ENCODE data around the gene DHX32. TPM values are rescaled to one million over a fixed set of nuclear protein-coding genes. Genes with fewer than 3 reads are reported as not detected.

Gene DHX32
- total RNA-seq, 4 donors from 2014 or later: 13.5 to 105 (median 30.9) TPM

- no peak for TF ChIP-seq CTCF (IDR thresholded peaks at IDR 0.05)
- H3K9me3 ChIP-seq: no peaks in the 10 kb centered on the region
- no peaks in the 10 kb centered on the region for H3K27me3 ChIP-seq
- no peak overlapping the region for H3K4me3 ChIP-seq
- no peaks in the 10 kb centered on the region for H3K4me1 ChIP-seq
- DNase-seq: no peak
- intact Hi-C loops (cut with DNase I; ENCODE audit: low total_unique reads): no loop called here
- no peak overlapping the region for H3K27ac ChIP-seq
- H3K36me3 ChIP-seq: no peaks in the 10 kb centered on the region
Observed at GRCh38 chr10:125788156-125789034, 92.7 kb downstream of the DHX32 start.

MicroRNA genes within 50 kb of the gene (microRNA counts, 767-probe panel; counts per million panel counts)
- 0 counts per million in 2 donors for microRNA hsa-miR-4484

Small RNA genes lying within 50 kb of the gene (microRNA-seq; reads per million reads assigned to microRNA genes)
- 1.5 reads per million for gene MIR4484 (ENCODE audit: borderline microRNAs expressed, borderline replicate concordance)

Small RNA genes lying within 50 kb of the gene (small RNA-seq; reads per million reads assigned to genes)
- not detected for gene MIR4484
- gene RF00017: not detected
- not detected for gene RNU2-42P

Other genes with a start within 250 kb of the DHX32 start
- gene TEX36, start 198.1 kb downstream of the DHX32 start, total RNA-seq: under 1 TPM in 1 of 4 donors, not detected in 3; 0.49 TPM
- gene EDRF1, start 161.6 kb downstream of the DHX32 start, total RNA-seq: 10 to 100 TPM; 26.2 to 79.2 (median 47.9) TPM
- gene MMP21, start 105.5 kb downstream of the DHX32 start, total RNA-seq: under 1 TPM in 2 of 4 donors, not detected in 2; 0.21 to 0.48 TPM
- gene UROS, start 58.0 kb downstream of the DHX32 start, total RNA-seq: 10 to 100 TPM; 27.9 to 36.2 (median 28.1) TPM
- gene BCCIP, start 57.7 kb downstream of the DHX32 start, total RNA-seq: 10 to 100 TPM; 10.8 to 59.0 (median 28.8) TPM
- 1 to 10 TPM in 3 of 4 donors, under 1 TPM in 1; 0.26 to 6.8 (median 4.6) TPM for gene FANK1, start 15.3 kb upstream of the DHX32 start, total RNA-seq

Data from uterus (tissue), 4 donors.